ENCODE measurements around the gene MILR1. TPM values are rescaled to one million over a fixed set of nuclear protein-coding genes. Genes with fewer than 3 reads are reported as not detected.
A peak's percentile ranks its signal among the peaks of the same experiment; 100 is the strongest.

Gene MILR1
- total RNA-seq, 1 experiment from 2014 or later = 1.4 TPM

DNA sequence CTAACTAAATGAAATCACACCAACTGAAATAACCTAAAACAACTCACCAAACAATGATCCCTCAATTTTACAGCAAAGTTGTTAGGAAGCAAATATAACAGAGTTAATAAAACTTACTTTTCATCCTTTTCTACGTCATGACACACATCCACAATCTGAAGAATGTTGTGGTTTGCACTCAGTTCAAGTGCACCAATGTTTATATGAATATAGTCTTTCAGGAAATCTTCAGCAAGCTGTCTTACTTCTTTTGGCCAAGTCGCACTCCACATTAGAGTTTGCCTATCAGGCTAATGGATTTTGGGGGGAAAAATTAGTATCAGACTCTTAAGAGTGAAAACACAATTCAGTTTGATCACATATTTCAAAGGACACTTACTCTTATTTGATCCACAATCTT lies 53.9 kb downstream of the MILR1 start:
- no peak for DNase-seq (ENCODE audit: low spot score)

DNA sequence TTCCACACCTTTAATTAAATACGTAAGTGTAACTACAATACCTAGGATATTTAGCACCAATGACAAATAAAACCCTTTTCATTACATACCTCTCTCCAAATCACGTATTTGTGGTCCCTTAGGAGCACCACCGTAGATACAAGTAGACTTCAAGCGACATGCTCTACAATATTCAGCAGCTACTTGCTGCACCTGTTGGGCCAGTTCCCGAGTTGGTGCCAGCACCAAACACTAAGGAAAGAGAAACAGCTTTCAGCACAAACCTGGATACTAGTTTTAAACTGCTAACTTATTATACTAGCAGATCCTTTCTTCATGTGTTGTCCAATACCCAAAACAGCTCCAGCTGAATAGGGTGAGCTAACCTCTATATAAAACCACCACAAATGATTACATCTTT lies 54.4 kb downstream of the MILR1 start:
- DNase-seq (ENCODE audit: low spot score) = no peak

DNA sequence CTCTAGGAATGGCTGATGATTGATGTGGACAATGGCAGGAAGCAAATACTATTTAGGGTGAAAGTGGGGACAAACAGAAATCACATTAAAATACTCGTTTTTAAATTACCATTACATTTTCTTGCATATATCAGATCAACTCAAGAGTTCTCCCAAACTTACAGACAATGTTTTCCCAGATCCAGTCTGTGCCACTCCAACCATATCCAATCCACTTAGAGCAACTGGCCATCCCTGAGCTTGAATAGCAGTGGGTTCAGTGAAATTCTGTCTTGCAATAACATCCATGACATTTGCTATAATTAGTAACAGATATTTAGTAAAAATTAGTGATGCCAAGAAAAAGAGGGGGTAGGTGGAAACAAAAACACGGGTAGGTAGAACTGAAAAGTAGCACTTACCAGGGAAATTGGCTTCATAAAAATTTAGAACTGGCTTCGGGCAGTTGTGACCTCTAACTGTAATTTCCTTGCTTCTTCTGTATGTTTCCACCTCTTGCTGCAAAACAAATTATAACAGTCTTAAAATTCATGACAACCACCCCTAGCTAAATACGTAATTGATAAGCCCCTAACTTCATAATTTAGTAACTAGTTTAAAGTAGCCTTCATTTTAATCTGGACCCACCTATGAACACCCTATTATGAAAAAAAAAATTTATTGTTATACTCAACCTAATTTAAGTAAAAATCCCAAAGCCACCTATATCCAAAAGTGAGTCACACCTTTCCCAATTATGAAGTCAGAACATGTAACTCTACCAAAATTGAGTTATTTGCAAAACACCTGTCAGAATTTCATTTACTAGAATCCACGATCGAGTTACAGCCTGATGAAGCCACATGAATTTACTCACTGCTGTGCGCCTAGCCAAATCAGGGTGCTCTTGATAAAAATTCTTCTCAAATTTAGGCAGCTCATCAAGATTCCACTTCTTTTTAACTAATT lies 55.2 kb downstream of the MILR1 start:
- DNase-seq (ENCODE audit: low spot score) = no peak

DNA sequence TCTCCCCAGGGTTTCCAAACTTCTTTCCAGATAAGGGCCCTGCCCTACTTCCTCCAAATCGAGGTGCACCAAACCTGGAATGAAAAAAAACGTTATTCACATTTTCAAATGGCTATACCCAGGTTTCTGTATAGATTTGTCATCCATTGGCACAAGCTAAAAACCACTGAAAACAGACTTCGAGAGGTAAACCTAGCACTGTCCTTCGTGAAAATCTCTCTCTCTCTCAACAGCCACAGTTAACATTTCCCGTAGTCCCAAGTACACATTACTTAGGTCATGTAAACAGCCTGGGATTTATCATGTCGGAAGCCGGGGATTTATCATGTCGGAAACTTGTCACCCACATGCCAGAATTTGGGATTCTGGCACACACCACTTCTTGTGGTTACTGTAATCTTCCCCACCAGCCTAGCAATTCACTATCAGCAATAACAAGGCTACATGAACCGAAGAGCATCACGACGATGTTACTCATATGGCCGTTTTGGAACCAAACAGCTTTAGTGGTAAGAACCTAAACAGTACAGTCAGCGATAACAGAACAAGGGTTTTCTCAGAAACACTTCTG lies 55.9 kb downstream of the MILR1 start:
- DNase-seq (ENCODE audit: low spot score) = peak; percentile 47

DNA sequence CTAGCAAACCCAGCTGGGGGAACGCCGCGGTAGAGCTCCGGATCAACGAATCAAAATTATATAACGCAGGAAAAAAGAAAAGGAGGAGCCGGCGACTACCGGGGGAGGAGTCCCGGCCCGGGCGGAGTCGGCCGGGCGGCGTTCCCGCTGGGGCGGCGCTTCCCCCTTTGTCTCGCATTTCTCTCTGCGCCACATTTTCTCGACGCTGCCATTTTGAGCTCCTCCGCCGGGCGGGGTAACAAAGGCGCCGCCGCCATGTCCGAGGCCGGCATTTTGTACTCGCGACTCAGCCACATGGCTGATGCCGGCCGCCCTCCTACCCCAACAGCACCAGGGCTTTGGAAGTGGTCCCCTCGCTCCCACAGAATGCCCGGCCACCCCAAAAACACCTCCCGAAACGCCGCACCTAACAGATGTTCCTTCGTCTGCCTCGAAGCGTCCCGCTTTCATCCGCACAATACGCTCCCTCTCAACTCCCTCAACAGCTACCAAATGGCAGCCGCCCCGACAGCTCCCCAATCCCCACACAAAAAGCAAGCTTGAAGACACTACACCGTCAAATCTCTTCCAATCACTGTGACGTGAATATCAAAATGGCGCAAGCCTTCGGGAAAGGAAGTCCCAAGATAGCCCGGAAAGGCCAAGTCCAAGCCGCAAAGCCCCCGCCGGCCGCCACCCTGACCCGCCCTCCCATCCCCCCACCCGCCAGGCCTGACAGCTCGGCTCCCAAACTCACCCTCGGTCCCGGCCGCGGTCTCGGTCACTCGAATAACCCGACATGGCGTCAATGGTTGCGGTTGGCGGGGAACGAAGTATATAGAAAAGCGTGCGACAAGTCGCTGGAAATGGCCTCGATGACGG lies 56.7 kb downstream of the MILR1 start:
- DNase-seq (ENCODE audit: low spot score) = peak; percentile 66

DNA sequence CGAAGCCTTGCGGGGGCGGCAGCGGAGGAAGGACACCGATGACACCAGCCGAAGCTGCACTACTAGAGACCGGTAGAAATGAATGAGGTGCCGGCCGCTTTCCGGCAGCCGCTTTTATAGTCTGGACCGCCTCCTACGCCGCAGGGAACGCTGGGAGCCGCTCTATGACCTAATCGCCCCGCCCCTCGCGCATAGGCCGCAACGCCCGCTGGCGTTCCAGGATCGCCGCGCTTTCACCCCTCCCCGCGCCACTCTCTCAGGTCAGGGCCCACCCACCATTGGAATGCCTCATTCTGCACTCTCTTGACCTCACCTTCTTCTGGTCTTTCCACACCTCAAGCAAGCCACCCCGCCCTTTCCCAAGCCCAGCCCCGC lies 57.3 kb downstream of the MILR1 start, which contains the start of gene DDX5:
Gene DDX5 (minus strand): TSS at position 89 of the 375 bp plus-strand sequence. CDS start 170 bp downstream, outside the sequence.
- DNase-seq (ENCODE audit: low spot score) = peak; percentile 98

DNA sequence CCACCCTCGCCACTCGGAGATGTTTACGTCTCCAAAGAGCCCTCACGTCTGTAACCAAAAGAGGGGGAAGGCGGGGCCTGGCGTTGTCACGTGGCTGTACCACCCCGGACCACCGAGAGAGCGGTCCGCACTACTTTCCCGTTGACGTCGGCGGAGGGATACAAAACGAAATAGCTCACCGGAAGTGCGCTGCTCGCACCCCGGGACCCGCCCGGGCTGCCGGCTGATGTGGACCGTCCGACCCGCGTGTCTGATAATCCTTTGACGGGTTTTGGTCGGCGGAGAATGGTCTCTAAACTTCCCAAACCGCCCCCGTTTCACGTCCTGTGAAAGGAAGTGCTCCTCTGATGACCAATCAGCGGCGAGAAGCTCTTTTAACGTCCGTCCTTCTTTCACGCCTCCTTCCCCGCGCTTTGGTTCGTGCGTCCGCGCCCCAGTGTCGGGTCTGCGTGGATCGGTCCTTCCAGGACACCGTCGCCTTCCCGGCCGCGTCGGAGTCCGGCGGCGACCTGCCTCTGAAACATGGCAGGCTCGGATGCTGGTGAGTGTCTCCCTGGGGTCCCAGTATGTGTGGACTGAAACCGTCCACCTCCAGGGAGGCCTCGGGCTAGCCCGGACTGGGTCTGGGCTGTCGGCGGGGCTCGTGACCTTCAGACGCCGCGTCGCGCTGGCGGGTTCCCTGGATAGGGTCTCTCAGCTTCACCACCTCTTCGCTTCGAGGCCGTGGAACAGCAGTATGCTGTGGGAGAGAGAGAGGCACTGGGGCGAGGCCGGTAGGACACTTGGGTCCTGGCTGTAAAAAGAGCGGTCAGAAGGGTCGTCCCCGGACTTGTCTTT lies 57.9 kb downstream of the MILR1 start, which contains the start of gene CEP95:
Gene CEP95 (plus strand): TSS at position 402 of the 837 bp plus-strand sequence. CDS start 121 bp downstream, at position 523.
- DNase-seq (ENCODE audit: low spot score) = no peak

DNA sequence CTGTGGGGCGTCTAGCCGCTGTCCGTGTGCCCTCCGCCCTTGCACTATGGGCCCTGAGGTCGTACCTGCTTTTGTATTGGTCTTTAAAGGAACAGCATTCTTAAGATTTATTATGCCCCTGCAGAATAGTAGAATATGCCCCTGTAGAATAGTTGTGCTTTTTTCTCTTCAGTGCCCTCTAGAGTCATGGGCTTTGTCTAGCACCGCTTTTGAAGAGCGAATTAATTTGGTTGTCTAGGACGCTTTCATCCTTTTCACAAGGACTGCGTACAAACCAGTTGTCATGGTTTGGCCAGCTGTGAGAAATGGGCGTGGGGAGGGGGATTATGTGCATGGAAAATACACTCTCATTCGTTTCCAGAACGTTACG lies 58.5 kb downstream of the MILR1 start:
- peak; percentile 76 for DNase-seq (ENCODE audit: low spot score)

DNA sequence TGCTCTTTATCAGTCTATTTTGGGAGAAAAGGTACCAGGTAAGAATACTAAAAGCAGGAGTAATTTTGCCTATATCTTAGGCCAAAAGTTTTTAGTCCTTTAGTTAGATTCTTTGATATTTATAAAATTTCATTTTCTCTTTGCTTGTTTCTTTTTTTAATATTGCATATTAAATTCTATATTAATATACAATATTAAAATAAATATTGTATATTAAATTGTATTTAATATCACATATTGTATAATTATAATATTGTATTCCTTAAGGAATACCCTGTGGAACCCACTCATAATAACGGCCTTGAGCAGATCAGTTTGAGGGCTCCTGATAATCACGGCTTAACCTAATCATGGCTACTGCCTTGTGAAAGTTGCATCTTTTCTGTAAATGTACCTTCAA lies 59.8 kb downstream of the MILR1 start:
- no peak for DNase-seq (ENCODE audit: low spot score)

DNA sequence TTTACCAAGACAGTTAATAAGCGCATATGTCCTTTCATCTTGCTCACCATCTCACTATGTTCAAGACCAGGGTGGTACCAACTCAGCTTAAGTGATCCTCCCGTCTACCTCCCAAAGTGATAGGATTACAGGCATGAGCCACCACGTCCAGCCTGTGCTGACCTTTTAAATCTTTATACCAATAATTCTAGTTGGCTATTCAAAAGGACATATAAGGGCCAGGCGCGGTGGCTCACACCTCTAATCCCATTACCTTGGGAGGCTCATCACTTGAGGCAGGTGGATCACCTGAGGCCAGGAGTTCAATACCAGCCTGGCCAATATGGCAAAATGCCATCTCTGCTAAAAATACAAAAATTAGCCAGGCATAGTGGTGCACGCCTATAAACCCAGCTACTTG lies 60.3 kb downstream of the MILR1 start:
- no peak for DNase-seq (ENCODE audit: low spot score)

DNA sequence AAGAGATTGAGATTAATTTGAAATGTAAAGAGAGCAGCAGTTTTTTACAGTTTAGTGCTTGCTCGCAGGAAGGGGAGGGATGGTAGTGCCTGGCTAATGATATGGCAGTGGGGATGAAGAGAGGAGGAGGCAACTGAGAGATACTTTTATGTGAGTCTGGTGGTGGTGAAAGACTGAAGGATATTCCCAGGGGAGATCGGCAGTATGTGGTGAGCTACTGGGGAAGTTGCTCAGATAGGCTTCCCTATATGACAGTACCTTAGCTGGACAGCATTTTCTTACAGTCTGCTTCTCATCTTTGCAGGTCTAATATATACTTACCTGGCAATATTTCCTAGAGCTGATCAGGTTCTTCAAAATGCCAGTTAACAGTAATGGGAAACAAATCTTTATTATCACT lies 66.5 kb downstream of the MILR1 start:
- no peak for DNase-seq (ENCODE audit: low spot score)

DNA sequence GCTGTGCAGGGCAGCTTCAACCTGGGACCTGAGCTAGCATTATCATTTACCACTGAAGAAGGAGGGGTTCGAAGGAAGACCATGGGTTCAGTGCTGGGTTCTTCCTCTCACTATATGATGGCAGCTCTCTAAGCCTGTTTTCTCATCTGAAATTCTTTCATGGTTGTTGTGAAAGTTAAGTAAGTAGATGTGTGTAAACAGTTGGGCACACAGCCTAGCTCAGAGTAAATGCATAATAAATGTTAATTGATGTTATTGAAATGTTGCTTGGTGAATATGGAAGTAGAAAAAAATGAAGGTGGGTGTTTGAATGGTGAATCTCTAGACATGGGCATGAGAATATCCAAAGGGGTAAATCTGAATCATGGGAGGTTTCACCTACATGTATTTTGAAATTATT lies 66.9 kb downstream of the MILR1 start:
- no peak for DNase-seq (ENCODE audit: low spot score)

Other genes with a start within 250 kb of the MILR1 start
- 31.6 and 31.9 TPM in 2 replicates for gene TEX2, start 185.9 kb upstream of the MILR1 start, total RNA-seq (2014; rRNA removed; shearing (Covaris generic))
- gene PECAM1, start 58.3 kb upstream of the MILR1 start, total RNA-seq (2014; rRNA removed; shearing (Covaris generic)) = 0.05 TPM in 1 of 2 replicates, not detected in the other
- gene POLG2, start 47.9 kb downstream of the MILR1 start, total RNA-seq (2014; rRNA removed; shearing (Covaris generic)) = 7.1 and 11.0 TPM in 2 replicates
- gene DDX5, start 57.2 kb downstream of the MILR1 start, total RNA-seq (2014; rRNA removed; shearing (Covaris generic)) = 338 and 562 TPM in 2 replicates
- gene CEP95, start 57.9 kb downstream of the MILR1 start, total RNA-seq (2014; rRNA removed; shearing (Covaris generic)) = 15.5 and 36.7 TPM in 2 replicates
- gene SMURF2, start 213.2 kb downstream of the MILR1 start, total RNA-seq (2014; rRNA removed; shearing (Covaris generic)) = 45.6 and 50.8 TPM in 2 replicates